Measurements from ENCODE around the gene DNAAF5. TPM values are rescaled to one million over a fixed set of nuclear protein-coding genes. Genes with fewer than 3 reads are reported as not detected.
"Not testable (repeated sequence)": the region's sequence is repeated elsewhere in the genome, so short reads cannot be mapped to it uniquely, and the experiment has no call there.

DNAAF5 gene
- total RNA-seq, 3 donors from 2014 or later, result 14.1 to 29.8 (median 23.6) TPM

DNA sequence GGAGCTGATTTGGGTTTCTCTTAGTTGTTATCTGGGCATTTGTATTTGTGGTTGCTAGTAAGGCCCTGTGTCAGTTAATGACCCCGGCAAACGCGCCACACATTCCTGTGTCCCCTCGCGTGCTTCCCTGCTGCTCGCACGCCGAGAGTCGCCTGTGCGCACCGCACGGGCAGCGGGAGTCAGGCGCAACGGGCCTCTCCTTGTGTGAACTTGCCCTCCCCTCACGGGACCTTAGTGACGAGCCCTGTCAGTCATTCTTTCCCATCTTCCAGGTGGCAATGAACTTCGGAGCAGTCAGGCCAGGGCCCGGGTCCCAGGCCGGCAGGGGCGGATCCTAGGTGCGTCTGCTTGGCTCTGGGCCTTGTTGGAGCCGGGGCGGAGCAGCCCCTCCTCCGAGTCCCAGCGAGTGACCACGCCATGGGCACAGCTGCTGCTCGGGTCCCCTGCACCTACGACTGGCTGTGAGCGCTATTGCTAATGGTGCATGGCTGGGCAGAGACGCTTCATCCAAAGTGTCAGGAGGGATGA is 13.0 kb downstream of the DNAAF5 start:
- intact Hi-C loops (cut with DNase I; ENCODE audit: low total_unique reads), result no loop called here
- peak in 1 of 2 donors; percentile 39 for DNase-seq (ENCODE audit: low spot score in 2 of 2)
- H3K4me1 ChIP-seq, result no peaks in the 10 kb centered on the region
- peaks cover 0 to 4% of the 10 kb centered on the region in 2 donors for H3K9me3 ChIP-seq
- H3K27ac ChIP-seq, result no peak overlapping the region
- TF ChIP-seq POLR2A (IDR thresholded peaks at IDR 0.05), result no peak
- no peak for TF ChIP-seq POLR2AphosphoS5 (IDR thresholded peaks at IDR 0.05)
- TF ChIP-seq, protein P1, sequence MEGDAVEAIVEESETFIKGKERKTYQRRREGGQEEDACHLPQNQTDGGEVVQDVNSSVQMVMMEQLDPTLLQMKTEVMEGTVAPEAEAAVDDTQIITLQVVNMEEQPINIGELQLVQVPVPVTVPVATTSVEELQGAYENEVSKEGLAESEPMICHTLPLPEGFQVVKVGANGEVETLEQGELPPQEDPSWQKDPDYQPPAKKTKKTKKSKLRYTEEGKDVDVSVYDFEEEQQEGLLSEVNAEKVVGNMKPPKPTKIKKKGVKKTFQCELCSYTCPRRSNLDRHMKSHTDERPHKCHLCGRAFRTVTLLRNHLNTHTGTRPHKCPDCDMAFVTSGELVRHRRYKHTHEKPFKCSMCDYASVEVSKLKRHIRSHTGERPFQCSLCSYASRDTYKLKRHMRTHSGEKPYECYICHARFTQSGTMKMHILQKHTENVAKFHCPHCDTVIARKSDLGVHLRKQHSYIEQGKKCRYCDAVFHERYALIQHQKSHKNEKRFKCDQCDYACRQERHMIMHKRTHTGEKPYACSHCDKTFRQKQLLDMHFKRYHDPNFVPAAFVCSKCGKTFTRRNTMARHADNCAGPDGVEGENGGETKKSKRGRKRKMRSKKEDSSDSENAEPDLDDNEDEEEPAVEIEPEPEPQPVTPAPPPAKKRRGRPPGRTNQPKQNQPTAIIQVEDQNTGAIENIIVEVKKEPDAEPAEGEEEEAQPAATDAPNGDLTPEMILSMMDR (IDR thresholded peaks at IDR 0.05), result no peak
- no peak overlapping the region for H3K4me3 ChIP-seq
- H3K27me3 ChIP-seq, result no peaks in the 10 kb centered on the region
- no peaks in the 10 kb centered on the region for H3K36me3 ChIP-seq

DNA sequence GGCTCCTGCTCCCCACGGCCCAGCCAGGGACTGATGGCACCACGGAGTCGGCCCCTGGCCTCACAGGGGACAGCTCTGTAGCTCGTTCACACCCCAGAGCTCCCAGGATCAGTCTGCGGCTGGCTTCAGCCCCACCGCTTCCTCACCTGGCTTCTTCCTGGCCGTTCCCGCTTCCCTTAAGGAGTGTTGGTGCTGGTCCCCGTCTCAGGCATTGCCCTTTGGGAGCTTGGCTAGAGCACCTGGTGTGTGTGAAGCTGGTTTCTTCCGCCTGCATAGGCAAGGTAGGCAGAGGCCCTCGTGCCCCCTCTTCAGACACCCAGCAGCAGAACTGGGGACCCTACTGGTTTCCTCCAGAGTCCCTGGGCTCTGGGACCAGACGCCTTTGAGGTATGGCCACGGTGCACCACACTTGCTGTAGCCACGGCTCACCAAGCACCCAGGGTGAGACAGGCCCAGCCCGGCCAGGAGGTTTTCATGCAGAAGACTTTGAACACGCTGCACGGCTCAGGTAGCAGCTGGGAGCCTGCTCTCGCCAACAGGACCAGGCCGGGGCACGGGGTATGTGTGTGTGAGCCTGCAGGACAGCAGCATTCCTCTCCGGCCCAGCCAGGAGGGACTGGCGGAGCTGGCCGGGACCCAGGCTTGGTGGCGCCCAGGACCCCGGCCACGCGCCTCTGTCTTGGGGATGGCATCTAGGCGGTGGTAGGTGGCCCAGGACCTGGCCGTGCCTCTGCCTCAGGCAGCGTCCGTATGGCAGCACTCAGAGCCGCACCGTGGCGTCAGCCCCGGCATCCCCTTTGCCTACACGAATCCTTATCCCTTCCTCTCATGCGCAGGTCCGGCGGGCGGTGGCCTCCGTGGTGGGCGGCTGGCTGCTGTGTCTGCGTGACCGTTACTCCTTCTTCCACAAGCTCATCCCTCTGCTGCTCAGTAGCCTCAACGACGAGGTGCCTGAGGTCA is 13.8 kb downstream of the DNAAF5 start:
- H3K4me3 ChIP-seq, result no peak overlapping the region

GRCh38 chr7:741191-741671 is 14.7 kb downstream of the DNAAF5 start:
- DNase-seq (ENCODE audit: low spot score in 2 of 2), result peak in 1 of 2 donors; percentile 40

More for the DNA sequence above, 13.8 kb downstream of the DNAAF5 start:
- intact Hi-C loops (cut with DNase I; ENCODE audit: low total_unique reads), result no loop called here
- no peak overlapping the region for H3K27ac ChIP-seq
- TF ChIP-seq POLR2A (IDR thresholded peaks at IDR 0.05) (no peak), POLR2AphosphoS5 (IDR thresholded peaks at IDR 0.05) (no peak)
- TF ChIP-seq, protein P1 (IDR thresholded peaks at IDR 0.05), result no peak
- no peaks in the 10 kb centered on the region for H3K4me1 ChIP-seq
- peak in 1 of 2 donors; percentile 39 for DNase-seq (ENCODE audit: low spot score in 2 of 2)
- H3K27me3 ChIP-seq, result no peaks in the 10 kb centered on the region
- no peaks in the 10 kb centered on the region for H3K36me3 ChIP-seq
- no peaks in the 10 kb centered on the region for H3K9me3 ChIP-seq

DNA sequence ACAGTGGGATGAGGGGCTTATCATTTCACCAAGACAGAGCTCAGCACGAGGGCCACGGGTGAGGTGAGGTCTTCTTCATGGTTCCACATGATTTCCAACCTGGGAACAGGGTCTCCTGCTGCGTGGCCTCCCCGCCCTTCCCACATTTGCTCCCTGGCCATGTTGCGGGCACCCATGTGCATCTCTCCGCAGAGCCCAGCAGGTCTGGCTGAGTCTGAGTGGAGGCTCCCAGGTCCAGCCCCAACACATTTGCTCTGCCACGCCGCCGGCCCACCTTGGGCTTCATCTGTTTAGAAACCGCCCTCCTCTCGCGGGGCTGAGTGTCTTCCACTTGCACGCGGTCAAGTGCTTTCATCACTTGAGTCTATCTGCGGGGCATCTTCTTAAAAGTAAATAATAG is 15.4 kb downstream of the DNAAF5 start:
- TF ChIP-seq POLR2AphosphoS5 (IDR thresholded peaks at IDR 0.05) (no peak), POLR2A (IDR thresholded peaks at IDR 0.05) (no peak)
- TF ChIP-seq, protein P1 (IDR thresholded peaks at IDR 0.05), result no peak
- Histone ChIP-seq H3K4me1 (no peaks in the 10 kb centered on the region), H3K27me3 (no peaks in the 10 kb centered on the region), H3K36me3 (no peaks in the 10 kb centered on the region), H3K27ac (no peak overlapping the region), H3K9me3 (no peaks in the 10 kb centered on the region), H3K4me3 (no peak overlapping the region)
- intact Hi-C loops (cut with DNase I; ENCODE audit: low total_unique reads), result no loop called here
- peak in 1 of 2 donors; percentile 40 for DNase-seq (ENCODE audit: low spot score in 2 of 2)

More at GRCh38 chr7:741191-741671, 14.7 kb downstream of the DNAAF5 start:
- intact Hi-C loops (cut with DNase I; ENCODE audit: low total_unique reads), result no loop called here
- Histone ChIP-seq H3K4me1 (no peaks in the 10 kb centered on the region), H3K27me3 (no peaks in the 10 kb centered on the region), H3K36me3 (no peaks in the 10 kb centered on the region), H3K9me3 (no peaks in the 10 kb centered on the region), H3K4me3 (no peak overlapping the region), H3K27ac (no peak overlapping the region)
- no peak for TF ChIP-seq POLR2A (IDR thresholded peaks at IDR 0.05)

DNA sequence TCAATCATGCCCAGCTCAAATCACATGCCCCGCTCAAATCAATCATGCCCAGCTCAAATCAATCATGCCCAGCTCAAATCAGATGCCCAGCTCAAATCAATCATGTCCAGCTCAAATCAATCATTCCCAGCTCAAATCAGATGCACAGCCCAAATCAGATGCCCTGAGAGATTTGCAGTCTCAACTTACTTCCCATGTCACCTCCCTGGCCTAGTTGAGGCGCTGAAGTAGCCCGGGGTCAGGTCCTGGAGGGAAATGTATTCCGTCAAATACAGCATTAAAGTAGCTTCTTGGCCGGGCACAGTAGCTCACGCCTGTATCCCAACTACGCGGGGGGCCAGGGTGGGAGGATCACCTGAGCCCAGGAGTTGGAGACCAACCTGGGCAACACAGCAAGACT is 16.3 kb downstream of the DNAAF5 start:
- Histone ChIP-seq H3K9me3 (no peaks in the 10 kb centered on the region), H3K36me3 (no peaks in the 10 kb centered on the region), H3K27ac (no peak overlapping the region), H3K4me3 (no peak overlapping the region), H3K4me1 (no peaks in the 10 kb centered on the region), H3K27me3 (no peaks in the 10 kb centered on the region)
- intact Hi-C loops (cut with DNase I; ENCODE audit: low total_unique reads), result no loop called here
- DNase-seq (ENCODE audit: low spot score in 2 of 2), result peak in 1 of 2 donors; percentile 28
- TF ChIP-seq POLR2AphosphoS5 (IDR thresholded peaks at IDR 0.05) (no peak), POLR2A (IDR thresholded peaks at IDR 0.05) (no peak)
- TF ChIP-seq, protein P1 (IDR thresholded peaks at IDR 0.05), result no peak

DNA sequence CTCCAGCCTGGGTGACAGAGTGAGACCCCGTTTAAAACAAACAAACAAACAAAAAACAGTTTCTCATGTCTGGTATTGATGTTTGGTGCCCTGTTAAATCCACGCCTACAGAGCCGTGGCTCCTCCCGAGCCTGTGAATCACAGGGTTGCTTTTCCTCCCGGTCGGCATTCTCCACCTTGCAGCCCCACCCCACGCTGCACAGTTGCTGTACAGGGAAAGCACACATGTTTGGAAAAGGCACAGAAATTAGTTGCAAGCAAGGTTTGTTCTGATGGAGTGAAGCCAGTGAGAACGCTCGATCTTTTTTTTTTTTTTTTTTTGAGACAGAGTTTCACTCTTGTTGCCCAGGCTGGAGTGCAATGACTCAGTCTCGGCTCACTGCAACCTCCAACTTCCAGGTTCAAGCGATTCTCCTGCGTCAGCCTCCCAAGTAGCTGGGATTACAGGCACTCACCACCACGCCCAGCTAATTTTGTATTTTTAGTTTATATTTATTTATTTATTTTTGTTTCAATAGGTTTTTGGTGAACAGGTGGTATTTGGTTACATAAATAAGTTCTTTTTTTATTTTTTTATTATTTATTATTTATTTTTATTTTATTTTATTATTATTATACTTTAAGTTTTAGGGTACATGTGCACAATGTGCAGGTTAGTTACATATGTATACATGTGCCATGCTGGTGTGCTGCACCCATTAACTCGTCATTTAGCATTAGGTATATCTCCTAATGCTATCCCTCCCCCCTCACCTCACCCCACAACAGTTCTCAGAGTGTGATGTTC is 17.0 kb downstream of the DNAAF5 start:
- DNase-seq (ENCODE audit: low spot score in 2 of 2), result peak in 1 of 2 donors; percentile 27
- H3K4me1 ChIP-seq, H3K36me3 ChIP-seq: not testable (repeated sequence)

DNA sequence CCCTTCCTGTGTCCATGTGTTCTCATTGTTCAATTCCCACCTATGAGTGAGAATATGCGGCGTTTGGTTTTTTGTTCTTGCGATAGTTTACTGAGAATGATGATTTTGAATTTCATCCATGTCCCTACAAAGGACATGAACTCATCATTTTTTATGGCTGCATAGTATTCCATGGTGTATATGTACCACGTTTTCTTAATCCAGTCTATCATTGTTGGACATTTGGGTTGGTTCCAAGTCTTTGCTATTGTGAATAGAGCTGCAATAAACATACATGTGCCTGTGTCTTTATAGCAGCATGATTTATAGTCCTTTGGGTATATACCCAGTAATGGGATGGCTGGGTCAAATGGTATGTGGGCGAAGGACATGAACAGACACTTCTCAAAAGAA is 17.6 kb downstream of the DNAAF5 start:
- H3K9me3 ChIP-seq; H3K36me3 ChIP-seq; DNase-seq (ENCODE audit: low spot score in 2 of 2); H3K27ac ChIP-seq; intact Hi-C loops (cut with DNase I; ENCODE audit: low total_unique reads); H3K4me1 ChIP-seq; H3K27me3 ChIP-seq; H3K4me3 ChIP-seq: not testable (repeated sequence)

More for the DNA sequence above, 17.0 kb downstream of the DNAAF5 start:
- H3K27ac ChIP-seq; H3K9me3 ChIP-seq; H3K4me3 ChIP-seq; intact Hi-C loops (cut with DNase I; ENCODE audit: low total_unique reads); H3K27me3 ChIP-seq: not testable (repeated sequence)
